HG02885 (cell line): ENCODE results near the gene HELQ.
"Not testable (repeated sequence)": the region's sequence is repeated elsewhere in the genome, so short reads cannot be mapped to it uniquely, and the experiment has no call there.

Experiments used
- ATAC-seq: cut with Tn5 transposase; IDR thresholded peaks from one replicate; pipeline ENCODE4 v1.9.1; 2021; ENCODE audit warnings: mild to moderate bottlenecking; ENCODE audit not compliant: unreplicated experiment, poor library complexity

Gene HELQ

GRCh38 chr4:83438719-83439118 is 16.9 kb downstream of the HELQ start:
- no peak for ATAC-seq

- no peak for ATAC-seq
Observed at GRCh38 chr4:83436680-83437079, 18.9 kb downstream of the HELQ start.

- no peak for ATAC-seq
Observed at GRCh38 chr4:83431200-83431599, 24.4 kb downstream of the HELQ start.

- no peak for ATAC-seq
Observed at GRCh38 chr4:83418211-83418610, 37.4 kb downstream of the HELQ start.

- no peak for ATAC-seq
Observed at GRCh38 chr4:83417566-83417965, 38.1 kb downstream of the HELQ start.

GRCh38 chr4:83413676-83414075 is 41.9 kb downstream of the HELQ start:
- ATAC-seq = no peak

- ATAC-seq = no peak
Observed at GRCh38 chr4:83408908-83409307, 46.7 kb downstream of the HELQ start.

GRCh38 chr4:83405844-83406816 is 49.5 kb downstream of the HELQ start:
- no peak for ATAC-seq

- ATAC-seq = not testable (repeated sequence)
Observed at GRCh38 chr4:83398158-83398557, 57.5 kb downstream of the HELQ start.

GRCh38 chr4:83393908-83394307 is 61.7 kb downstream of the HELQ start:
- ATAC-seq = no peak

GRCh38 chr4:83392562-83392961 is 63.1 kb downstream of the HELQ start:
- no peak for ATAC-seq

- ATAC-seq = no peak
Observed at GRCh38 chr4:83390944-83391343, 64.7 kb downstream of the HELQ start.

GRCh38 chr4:83389756-83390505 is 65.7 kb downstream of the HELQ start:
- ATAC-seq = no peak

- ATAC-seq = no peak
Observed at GRCh38 chr4:83389037-83389720, 66.4 kb downstream of the HELQ start.

GRCh38 chr4:83388313-83388676 is 67.3 kb downstream of the HELQ start:
- no peak for ATAC-seq

GRCh38 chr4:83387476-83388312 is 67.9 kb downstream of the HELQ start:
- ATAC-seq = no peak

- no peak for ATAC-seq
Observed at GRCh38 chr4:83387012-83387411, 68.6 kb downstream of the HELQ start.

GRCh38 chr4:83382850-83383249 is 72.8 kb downstream of the HELQ start:
- ATAC-seq = no peak

GRCh38 chr4:83381173-83381572 is 74.5 kb downstream of the HELQ start:
- ATAC-seq = no peak

GRCh38 chr4:83378419-83378818 is 77.2 kb downstream of the HELQ start:
- ATAC-seq = no peak
